Spleen (tissue), 11 donors: ENCODE measurements around the gene SARS1. TPM values are rescaled to one million over a fixed set of nuclear protein-coding genes. Genes with fewer than 3 reads are reported as not detected.
A peak's percentile ranks its signal among the peaks of the same experiment; 100 is the strongest.

Source experiments
- DNase-seq: peaks from one replicate; pipeline ENCODE4 v3.0.0-alpha.2; 2020
- H3K27ac ChIP-seq, 8 donors: fragments of 200-600 bp; sonication (generic) in 7 of 8; 1 replicate in 4 of 8; 2 replicates in 4 of 8; pipeline versions ENCODE4 v1.5.0 to v1.8.0; 2016 to 2021; ENCODE audit warnings: inconsistent platforms in 4 of 8, mild to moderate bottlenecking in 4 of 8, moderate library complexity in 1 of 8
- H3K27me3 ChIP-seq, 7 donors: fragments of 200-600 bp; sonication (generic) in 6 of 7; replicated peaks in 1 of 7; 1 replicate in 4 of 7; 2 replicates in 3 of 7; pipeline versions ENCODE4 v1.5.0 to v1.8.0; 2016 to 2021; ENCODE audit warnings: inconsistent platforms in 3 of 7, mild to moderate bottlenecking in 1 of 7
- H3K36me3 ChIP-seq, 6 donors: fragments of 200-600 bp; sonication (generic) in 5 of 6; 1 replicate in 4 of 6; 2 replicates in 2 of 6; pipeline versions ENCODE4 v1.5.0 to v1.8.0; 2016 to 2021; ENCODE audit warnings: inconsistent platforms in 2 of 6
- H3K4me1 ChIP-seq, 6 donors: fragments of 200-600 bp; sonication (generic) in 5 of 6; 1 replicate in 3 of 6; 2 replicates in 3 of 6; pipeline versions ENCODE4 v1.5.0 to v1.8.0; 2016 to 2021; ENCODE audit warnings: inconsistent platforms in 3 of 6
- H3K4me3 ChIP-seq, 8 donors: fragments of 200-600 bp; sonication (generic) in 7 of 8; 1 replicate in 4 of 8; 2 replicates in 4 of 8; pipeline versions ENCODE4 v1.5.0 to v1.8.0; 2016 to 2021; ENCODE audit warnings: inconsistent platforms in 4 of 8, mild to moderate bottlenecking in 4 of 8, moderate library complexity in 2 of 8
- H3K9me3 ChIP-seq, 8 donors: fragments of 200-600 bp; sonication (generic) in 7 of 8; 1 replicate in 4 of 8; 2 replicates in 4 of 8; pipeline versions ENCODE4 v1.5.0 to v1.8.0; 2016 to 2021; ENCODE audit warnings: inconsistent platforms in 4 of 8
- CTCF ChIP-seq, 11 experiments: fragments of 200-600 bp in 7 of 11; fragments of 450-650 bp in 4 of 11; sonication (generic) in 4 of 11; IDR thresholded peaks in 8 of 11; conservative IDR thresholded peaks in 3 of 11; 1 replicate in 7 of 11; 2 replicates in 4 of 11; pipeline versions ENCODE4 v1.4.0 to v1.8.0; 2016 to 2021; ENCODE audit warnings: antibody characterized with exemption in 11 of 11, inconsistent platforms in 4 of 11, mild to moderate bottlenecking in 1 of 11
- POLR2A ChIP-seq, 3 donors: fragments of 450-650 bp; IDR thresholded peaks; one replicate each; pipeline ENCODE4 v1.5.1; 2017; ENCODE audit warnings: antibody characterized with exemption in 3 of 3, mild to moderate bottlenecking in 1 of 3
- POLR2AphosphoS5 ChIP-seq, 3 donors: sonication (generic); formaldehyde crosslinking; IDR thresholded peaks; one replicate each; pipeline ENCODE4 v1.5.1; 2017; ENCODE audit warnings: antibody characterized with exemption in 3 of 3
- WGBS, 5 donors: extraction: QIAGEN DNeasy Blood & Tissue Kit in 3 of 5; methylation state at CpG; one replicate each; pipeline versions ENCODE4 v1.1.5 to v1.1.7; 2013 to 2018; 5-methylcytosine and 5-hydroxymethylcytosine counted together
- intact Hi-C: fragments of 100-400 bp; cut with DNase I; formaldehyde crosslinking; loops from one replicate; pipeline ENCODE4 v1.15.0; 2023; ENCODE audit warnings: low total_unique reads
- polyA plus RNA-seq, 3 donors: library from polyadenylated mRNA; stranded (reverse); fragments of 200-250 nt; gene quantifications; one replicate each; pipeline ENCODE4 v1.2.1, GENCODE V29; 2013
- total RNA-seq, 7 donors: library from RNA; depleted of rRNA in 3 of 7; stranded (reverse); fragments of >200 nt in 3 of 7; fragmentation: NEBNext Ultra II Directional in 4 of 7; extraction: Animal tissue kit (Norgen Biotek cat#: 25700) in 4 of 7; gene quantifications; one replicate each; pipeline versions ENCODE4 v1.1.0 to v1.2.1, GENCODE V29; 2016 to 2021
- donor health status: healthy with polysubstance abuse.
- donor health status: DM: no; HTN: no; CAD: no; lungs with moderate emphysema.
- donor health status: DM: no; HTN: no; CAD: no.
- donor health status: Bipolar disorder and iron deficiency.
- donor health status: healthy.
- donor health status: DM: no; HTN: no; CAD: no.
- donor health status: DM: yes; HTN: yes; CAD: no.

Gene SARS1
- total and polyA plus RNA-seq, 10 donors: 47.2 to 138 (median 99.0) TPM

- Histone ChIP-seq H3K27me3 (peaks cover 0 to 10% (median 0%) of the 10 kb centered on the region in 7 donors), H3K4me1 (peaks cover 0 to 11% (median 7%) of the 10 kb centered on the region in 6 donors), H3K27ac (no peak overlapping the region), H3K9me3 (no peaks in the 10 kb centered on the region), H3K36me3 (no peaks in the 10 kb centered on the region), H3K4me3 (no peak overlapping the region)
- intact Hi-C loops: no loop called here
- no peak for TF ChIP-seq CTCF (IDR thresholded peaks at IDR 0.05 in 8 of 11, conservative IDR thresholded peaks at IDR 0.05 in 3 of 11)
- TF ChIP-seq POLR2A (IDR thresholded peaks at IDR 0.05): no peak
- TF ChIP-seq POLR2AphosphoS5 (IDR thresholded peaks at IDR 0.05): no peak
- WGBS, 5 donors: 91 to 96% (median 94%) methylated on average over 9 to 13 of the region's 13 CpGs
- DNase-seq: peak; percentile 71
Observed at GRCh38 chr1:109265741-109266330, 52.1 kb downstream of the SARS1 start.

- intact Hi-C loops: no loop called here
Observed at GRCh38 chr1:109266965-109267364, 53.2 kb downstream of the SARS1 start.

GRCh38 chr1:109267743-109268300, 54.1 kb downstream of the SARS1 start:
- H3K9me3 ChIP-seq: no peaks in the 10 kb centered on the region
- peak; percentile 69 for DNase-seq
- intact Hi-C loops: no loop called here
- H3K27ac ChIP-seq: no peak overlapping the region
- no peak overlapping the region for H3K4me3 ChIP-seq
- H3K36me3 ChIP-seq: no peaks in the 10 kb centered on the region
- peaks cover 0 to 8% (median 0%) of the 10 kb centered on the region in 7 donors for H3K27me3 ChIP-seq
- TF ChIP-seq POLR2AphosphoS5 (IDR thresholded peaks at IDR 0.05) (no peak), POLR2A (IDR thresholded peaks at IDR 0.05) (no peak), CTCF (IDR thresholded peaks at IDR 0.05 in 8 of 11, conservative IDR thresholded peaks at IDR 0.05 in 3 of 11) (no peak)
- peaks cover 0 to 11% (median 7%) of the 10 kb centered on the region in 6 donors for H3K4me1 ChIP-seq
- 88 to 95% (median 89%) methylated on average over 10 to 17 of the region's 17 CpGs for WGBS, 5 donors

More at GRCh38 chr1:109266965-109267364, 53.2 kb downstream of the SARS1 start:
- Histone ChIP-seq H3K4me3 (no peak overlapping the region), H3K27ac (no peak overlapping the region), H3K36me3 (no peaks in the 10 kb centered on the region), H3K9me3 (no peaks in the 10 kb centered on the region), H3K4me1 (peaks cover 0 to 11% (median 7%) of the 10 kb centered on the region in 6 donors), H3K27me3 (peaks cover 0 to 10% (median 0%) of the 10 kb centered on the region in 7 donors)
- TF ChIP-seq POLR2A (IDR thresholded peaks at IDR 0.05) (no peak), CTCF (IDR thresholded peaks at IDR 0.05 in 8 of 11, conservative IDR thresholded peaks at IDR 0.05 in 3 of 11) (no peak), POLR2AphosphoS5 (IDR thresholded peaks at IDR 0.05) (no peak)
- WGBS, 5 donors: 75 to 85% (median 81%) methylated on average over 11 of the region's 11 CpGs
- no peak for DNase-seq

DNA sequence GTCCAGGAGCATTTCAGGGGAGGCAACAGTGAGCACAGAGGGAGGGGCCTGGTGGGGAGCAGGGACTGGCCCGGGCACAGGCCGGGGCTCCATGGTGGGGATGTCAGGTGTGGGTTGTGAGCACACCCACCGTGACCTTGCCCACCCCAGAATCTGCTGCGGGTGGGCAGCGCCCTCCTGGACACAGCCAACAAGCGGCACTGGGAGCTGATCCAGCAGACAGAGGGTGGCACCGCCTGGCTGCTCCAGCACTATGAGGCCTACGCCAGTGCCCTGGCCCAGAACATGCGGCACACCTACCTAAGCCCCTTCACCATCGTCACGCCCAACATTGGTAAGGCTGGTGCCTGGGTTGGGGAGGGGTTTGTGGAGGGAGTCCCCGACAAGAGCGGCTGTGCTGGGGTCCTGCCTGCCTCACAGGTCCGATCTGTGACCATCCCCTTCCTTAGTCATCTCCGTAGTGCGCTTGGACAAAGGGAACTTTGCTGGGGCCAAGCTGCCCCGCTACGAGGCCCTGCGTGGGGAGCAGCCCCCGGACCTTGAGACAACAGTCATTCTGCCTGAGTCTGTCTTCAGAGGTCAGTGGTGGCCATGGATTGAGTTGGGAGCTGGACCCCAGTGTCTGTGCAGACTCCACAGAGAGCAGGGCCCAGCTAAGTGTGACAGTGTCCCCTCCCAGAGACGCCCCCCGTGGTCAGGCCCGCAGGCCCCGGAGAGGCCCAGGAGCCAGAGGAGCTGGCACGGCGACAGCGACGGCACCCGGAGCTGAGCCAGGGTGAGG, 54.9 kb downstream of the SARS1 start:
- H3K27ac ChIP-seq: no peak overlapping the region
- DNase-seq: peak; percentile 69
- H3K36me3 ChIP-seq: no peaks in the 10 kb centered on the region
- peaks cover 0 to 4% (median 0%) of the 10 kb centered on the region in 7 donors for H3K27me3 ChIP-seq
- H3K4me3 ChIP-seq: no peak overlapping the region
- no peaks in the 10 kb centered on the region for H3K9me3 ChIP-seq
- 90 to 96% (median 93%) methylated on average over 15 to 29 of the region's 29 CpGs for WGBS, 5 donors
- intact Hi-C loops: no loop called here
- peaks cover 0 to 8% (median 3%) of the 10 kb centered on the region in 6 donors for H3K4me1 ChIP-seq
- TF ChIP-seq CTCF (IDR thresholded peaks at IDR 0.05 in 8 of 11, conservative IDR thresholded peaks at IDR 0.05 in 3 of 11): no peak
- TF ChIP-seq POLR2AphosphoS5 (IDR thresholded peaks at IDR 0.05): no peak
- no peak for TF ChIP-seq POLR2A (IDR thresholded peaks at IDR 0.05)
